MCF 10A (cell line): ENCODE data around the gene C2orf72. TPM values are rescaled to one million over a fixed set of nuclear protein-coding genes. Genes with fewer than 3 reads are reported as not detected.

Source experiments
- BruUV-seq: library from RNA; stranded (reverse); fragments of 400-500 nt; replicated peaks from 2 replicates; lab custom pipeline; 2021; lab: Mats Ljungman, UMichigan
- CTCF ChIA-PET: fragments of 300-600 bp; sonication (Branson Sonifier 250); formaldehyde crosslinking; extraction: SDS; loops from one replicate; lab custom pipeline; 2021; ENCODE audit warnings: antibody characterized with exemption, inconsistent platforms; lab: Yijun Ruan, JAX
- POLR2A ChIA-PET: fragments of 300-600, 350-650 bp; sonication (Branson Sonifier 250); formaldehyde crosslinking; extraction: SDS; loops from one replicate; lab custom pipeline; 2020; ENCODE audit warnings: antibody characterized with exemption, inconsistent platforms; lab: Yijun Ruan, JAX
- DNase-seq: peaks from one replicate; pipeline ENCODE4 v3.0.0-alpha.2; 2018; ENCODE audit not compliant: unreplicated experiment
- H3K27ac Mint-ChIP-seq: one replicate; pipeline ENCODE4 v1.8.0; 2022; ENCODE audit warnings: mild to moderate bottlenecking, low read depth, mixed read lengths; ENCODE audit not compliant: unreplicated experiment
- H3K27me3 Mint-ChIP-seq: one replicate; pipeline ENCODE4 v1.8.0; 2022; ENCODE audit warnings: mixed read lengths; ENCODE audit not compliant: insufficient read depth, unreplicated experiment
- H3K36me3 Mint-ChIP-seq: one replicate; pipeline ENCODE4 v1.8.0; 2022; ENCODE audit warnings: mild to moderate bottlenecking, moderate library complexity, mixed read lengths; ENCODE audit not compliant: insufficient read depth, unreplicated experiment
- H3K4me1 Mint-ChIP-seq: one replicate; pipeline ENCODE4 v1.8.0; 2022; ENCODE audit warnings: mixed read lengths; ENCODE audit not compliant: insufficient read depth, unreplicated experiment
- H3K4me3 Mint-ChIP-seq: one replicate; pipeline ENCODE4 v1.8.0; 2022; ENCODE audit warnings: mild to moderate bottlenecking, moderate library complexity, mixed read lengths; ENCODE audit not compliant: unreplicated experiment
- H3K9me3 Mint-ChIP-seq: one replicate; pipeline ENCODE4 v1.8.0; 2022; ENCODE audit warnings: mixed read lengths; ENCODE audit not compliant: unreplicated experiment
- intact Hi-C: fragments of 100-400 bp; cut with micrococcal nuclease; formaldehyde crosslinking; loops from 2 replicates; pipeline ENCODE4 v1.14.1; 2022
- total RNA-seq: library from RNA; stranded (reverse); gene quantifications from 2 replicates; pipeline ENCODE4 v1.2.3, GENCODE V29; 2022
- TF ChIP-seq, protein P1 (sequence below): fragments of 200-600 bp; IDR thresholded peaks from one replicate; pipeline ENCODE4 v1.8.0; 2022; ENCODE audit warnings: antibody characterized with exemption, mild to moderate bottlenecking; ENCODE audit not compliant: unreplicated experiment

Gene C2orf72
- total RNA-seq, 1 experiment from 2014 or later = not detected

DNA sequence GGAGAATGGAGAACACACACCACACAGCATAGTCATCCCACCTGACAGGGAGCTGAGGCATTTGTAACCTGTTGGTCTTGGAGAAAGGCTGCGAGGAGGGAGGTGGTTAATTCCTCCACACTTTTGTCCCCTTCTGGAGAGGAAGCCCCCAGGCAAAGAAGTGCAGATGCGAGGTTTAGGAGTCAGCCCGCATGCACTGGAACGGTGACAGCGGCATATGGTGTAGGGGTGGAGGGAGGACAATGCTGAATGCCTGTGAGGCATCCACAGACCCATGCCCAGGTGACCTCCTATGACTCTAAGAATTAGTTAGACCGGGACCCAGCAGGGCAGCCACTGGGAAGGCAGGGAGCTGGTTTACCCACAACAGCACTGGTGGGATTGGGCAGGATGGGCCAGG, 29.2 kb upstream of the C2orf72 start:
- POLR2A ChIA-PET = interaction anchor here (0.6 to 0.8 kb wide), 2 partner anchors 9 to 990 kb away, joined by 3 to 4 read pairs; no protein-coding TSS in a partner anchor
- Mint-ChIP-seq H3K4me3 (no peak overlapping the region), H3K27ac (no peak overlapping the region), H3K9me3 (peaks cover 14% of the 10 kb centered on the region), H3K36me3 (no peaks in the 10 kb centered on the region), H3K4me1 (peaks cover 4% of the 10 kb centered on the region), H3K27me3 (peaks cover 59% of the 10 kb centered on the region)
- no TSS peak for BruUV-seq
- TF ChIP-seq, protein P1, sequence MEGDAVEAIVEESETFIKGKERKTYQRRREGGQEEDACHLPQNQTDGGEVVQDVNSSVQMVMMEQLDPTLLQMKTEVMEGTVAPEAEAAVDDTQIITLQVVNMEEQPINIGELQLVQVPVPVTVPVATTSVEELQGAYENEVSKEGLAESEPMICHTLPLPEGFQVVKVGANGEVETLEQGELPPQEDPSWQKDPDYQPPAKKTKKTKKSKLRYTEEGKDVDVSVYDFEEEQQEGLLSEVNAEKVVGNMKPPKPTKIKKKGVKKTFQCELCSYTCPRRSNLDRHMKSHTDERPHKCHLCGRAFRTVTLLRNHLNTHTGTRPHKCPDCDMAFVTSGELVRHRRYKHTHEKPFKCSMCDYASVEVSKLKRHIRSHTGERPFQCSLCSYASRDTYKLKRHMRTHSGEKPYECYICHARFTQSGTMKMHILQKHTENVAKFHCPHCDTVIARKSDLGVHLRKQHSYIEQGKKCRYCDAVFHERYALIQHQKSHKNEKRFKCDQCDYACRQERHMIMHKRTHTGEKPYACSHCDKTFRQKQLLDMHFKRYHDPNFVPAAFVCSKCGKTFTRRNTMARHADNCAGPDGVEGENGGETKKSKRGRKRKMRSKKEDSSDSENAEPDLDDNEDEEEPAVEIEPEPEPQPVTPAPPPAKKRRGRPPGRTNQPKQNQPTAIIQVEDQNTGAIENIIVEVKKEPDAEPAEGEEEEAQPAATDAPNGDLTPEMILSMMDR = no peak
- CTCF ChIA-PET = interaction anchor here (0.6 kb wide), 2 partner anchors 39 to 47 kb away, joined by 3 read pairs; no protein-coding TSS in a partner anchor
- intact Hi-C loops = no loop called here
- DNase-seq = no peak

- TF ChIP-seq, protein P1 = no peak
- CTCF ChIA-PET = interaction anchor here (0.6 kb wide), 1 partner anchor 153 kb away, joined by 3 read pairs; no protein-coding TSS in a partner anchor
- no peak overlapping the region for H3K27ac Mint-ChIP-seq
Observed at GRCh38 chr2:231009236-231009919, 27.9 kb upstream of the C2orf72 start.

GRCh38 chr2:231010201-231010730, 27.1 kb upstream of the C2orf72 start:
- no peak for DNase-seq
- Mint-ChIP-seq H3K4me3 (no peak overlapping the region), H3K9me3 (peaks cover 6% of the 10 kb centered on the region), H3K4me1 (peaks cover 5% of the 10 kb centered on the region), H3K27me3 (peaks cover 57% of the 10 kb centered on the region), H3K27ac (no peak overlapping the region), H3K36me3 (no peaks in the 10 kb centered on the region)
- TF ChIP-seq, protein P1 = no peak
- ChIA-PET POLR2A (no interaction called here), CTCF (interaction anchor here (0.6 to 1.1 kb wide), 2 partner anchors 153 to 186 kb away, joined by 3 to 4 read pairs; no protein-coding TSS in a partner anchor)
- BruUV-seq = no TSS peak
- intact Hi-C loops = no loop called here

More at GRCh38 chr2:231009236-231009919, 27.9 kb upstream of the C2orf72 start:
- Mint-ChIP-seq H3K27me3 (peaks cover 57% of the 10 kb centered on the region), H3K9me3 (peaks cover 14% of the 10 kb centered on the region), H3K36me3 (no peaks in the 10 kb centered on the region), H3K4me3 (no peak overlapping the region), H3K4me1 (peaks cover 5% of the 10 kb centered on the region)
- intact Hi-C loops = no loop called here
- no peak for DNase-seq
- POLR2A ChIA-PET = no interaction called here
- no TSS peak for BruUV-seq

DNA sequence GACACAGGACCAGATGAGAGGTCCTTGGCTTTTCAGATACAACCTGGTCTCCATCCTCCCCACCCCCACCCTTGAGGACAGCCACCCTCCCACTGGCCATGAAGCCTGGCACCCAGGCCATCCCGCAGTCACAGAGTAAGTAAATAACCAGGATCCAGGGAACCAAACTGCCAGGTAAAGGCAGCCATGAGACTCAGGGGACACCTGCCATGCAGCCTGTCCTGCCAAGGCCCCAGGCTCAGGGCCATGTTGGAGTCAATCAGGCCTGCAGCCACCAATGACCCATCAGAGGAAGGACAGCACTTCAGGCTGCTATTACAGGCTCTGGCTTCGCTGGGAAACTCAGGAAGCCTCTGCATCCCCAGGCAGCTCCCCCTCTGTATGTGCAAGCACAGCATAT, 25.8 kb upstream of the C2orf72 start:
- DNase-seq = no peak
- H3K27ac Mint-ChIP-seq = no peak overlapping the region
- BruUV-seq = no TSS peak
- TF ChIP-seq, protein P1 = no peak
- POLR2A ChIA-PET = no interaction called here
- no peaks in the 10 kb centered on the region for H3K9me3 Mint-ChIP-seq
- peaks cover 57% of the 10 kb centered on the region for H3K27me3 Mint-ChIP-seq
- CTCF ChIA-PET = interaction anchor here (0.6 to 1.1 kb wide), 2 partner anchors 17 to 187 kb away, joined by 3 to 4 read pairs; no protein-coding TSS in a partner anchor
- intact Hi-C loops = no loop called here
- H3K4me3 Mint-ChIP-seq = no peak overlapping the region
- no peaks in the 10 kb centered on the region for H3K36me3 Mint-ChIP-seq
- peaks cover 6% of the 10 kb centered on the region for H3K4me1 Mint-ChIP-seq
